ENCODE measurements around the gene TTLL5. TPM values are rescaled to one million over a fixed set of nuclear protein-coding genes. Genes with fewer than 3 reads are reported as not detected.
"Not testable (repeated sequence)": the region's sequence is repeated elsewhere in the genome, so short reads cannot be mapped to it uniquely, and the experiment has no call there.

The TTLL5 gene
- total and polyA plus RNA-seq, 2 of the 13 experiments (the other 11 are each of a cell fraction or from before 2014, with no cell fraction given): 11.8 to 18.8 TPM

DNA sequence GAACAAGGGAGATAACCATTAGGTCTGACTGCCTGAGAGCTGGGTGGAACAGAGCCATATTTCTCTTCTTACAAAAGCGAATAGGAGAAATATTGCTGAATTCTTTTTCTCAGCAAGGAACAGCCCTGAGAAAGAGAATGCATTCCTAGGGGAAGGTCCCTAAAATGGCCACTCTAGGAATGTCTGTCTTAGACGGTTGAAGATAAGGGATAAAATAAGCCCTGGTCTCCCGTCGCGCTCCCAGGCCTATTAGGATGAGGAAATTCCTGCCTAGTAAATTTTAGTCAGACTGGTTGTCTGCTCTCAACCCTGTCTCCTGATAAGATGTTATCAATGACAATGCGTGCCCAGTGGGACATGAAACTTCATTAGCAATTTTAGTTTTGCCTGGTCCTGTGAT lies 34.0 kb downstream of the TTLL5 start:
- POLR2A ChIA-PET; BruUV-seq (replicated peaks); FAIRE-seq; DNase-seq (ENCODE audit: low spot score); H3K9me3 ChIP-seq (ENCODE audit: low read length); H3K79me2 ChIP-seq (ENCODE audit: insufficient read depth, low read length); H3K27ac ChIP-seq (ENCODE audit: extremely low read length, insufficient read depth, low read length); H3K4me2 ChIP-seq (ENCODE audit: low read depth, low read length); ATAC-seq; H3K4me3 ChIP-seq (replicated peaks in 1 of 3; ENCODE audit: insufficient read depth in 1 of 3, low read depth in 2 of 3, low read length in 3 of 3); CTCF ChIA-PET (ENCODE audit: low intra/inter-chr PET ratio, low total read pairs); in situ Hi-C loops (cut with HindIII; ENCODE audit: extremely low pct_ligation_motif_present, low pct_unique_long_range_greater_than_20kb); H3K9ac ChIP-seq (ENCODE audit: insufficient read depth, low read depth, low read length); H2AFZ ChIP-seq (ENCODE audit: low read length); H3K4me1 ChIP-seq (ENCODE audit: insufficient read depth, low read length); H3K27me3 ChIP-seq (ENCODE audit: control insufficient read depth in 1 of 2, insufficient read depth in 2 of 2, low read length in 2 of 2); H4K20me1 ChIP-seq (ENCODE audit: insufficient read depth, low read length); intact Hi-C loops (cut with micrococcal nuclease; ENCODE audit: unreplicated experiment): not testable (repeated sequence)
- H3K36me3 ChIP-seq (replicated peaks in 1 of 2; ENCODE audit: control insufficient read depth in 1 of 2, insufficient read depth in 2 of 2, low read length in 2 of 2): peaks cover 14 to 54% of the 10 kb centered on the region in 2 experiments
- WGBS (ENCODE audit: low lambda C conversion rate): 94% methylated on average over 6 of the region's 6 CpGs

DNA sequence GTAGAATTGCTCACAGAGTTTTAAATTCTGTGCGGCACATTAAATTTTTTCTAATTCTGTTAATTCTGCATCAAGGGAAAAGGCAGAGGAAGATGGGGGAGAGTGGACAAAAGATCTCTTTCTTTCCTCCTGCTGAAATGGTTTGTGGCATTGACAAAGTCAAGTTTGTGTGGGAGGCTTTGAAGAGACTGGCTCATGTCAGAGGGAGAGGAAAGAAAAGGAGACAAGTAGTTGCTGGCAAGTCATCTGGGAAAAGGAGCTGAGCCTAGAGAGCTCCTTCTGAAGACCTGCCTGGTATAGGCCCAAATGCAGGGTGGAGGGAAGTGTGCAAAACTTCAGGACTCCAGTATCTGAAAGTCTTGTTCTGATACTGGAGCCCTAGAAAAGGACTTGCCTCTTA lies 36.3 kb downstream of the TTLL5 start:
- Histone ChIP-seq H3K4me2 (ENCODE audit: low read depth, low read length) (no peak overlapping the region), H3K9me3 (ENCODE audit: low read length) (no peaks in the 10 kb centered on the region), H4K20me1 (ENCODE audit: insufficient read depth, low read length) (no peaks in the 10 kb centered on the region), H3K27me3 (ENCODE audit: control insufficient read depth in 1 of 2, insufficient read depth in 2 of 2, low read length in 2 of 2) (no peaks in the 10 kb centered on the region), H3K9ac (ENCODE audit: insufficient read depth, low read depth, low read length) (no peak overlapping the region), H3K4me3 (replicated peaks in 1 of 3; ENCODE audit: insufficient read depth in 1 of 3, low read depth in 2 of 3, low read length in 3 of 3) (no peak overlapping the region), H3K4me1 (ENCODE audit: insufficient read depth, low read length) (no peaks in the 10 kb centered on the region), H3K36me3 (replicated peaks in 1 of 2; ENCODE audit: control insufficient read depth in 1 of 2, insufficient read depth in 2 of 2, low read length in 2 of 2) (peaks cover 8 to 43% of the 10 kb centered on the region in 2 experiments; a peak in 4 of 5 replicates), H2AFZ (ENCODE audit: low read length) (no peak overlapping the region), H3K79me2 (ENCODE audit: insufficient read depth, low read length) (no peaks in the 10 kb centered on the region), H3K27ac (ENCODE audit: extremely low read length, insufficient read depth, low read length) (no peak overlapping the region)
- 98% methylated on average over 1 of the region's 1 CpG for WGBS (ENCODE audit: low lambda C conversion rate)
- ATAC-seq (no peak), DNase-seq (ENCODE audit: low spot score) (no peak), FAIRE-seq (no peak)
- CTCF ChIA-PET (ENCODE audit: low intra/inter-chr PET ratio, low total read pairs): no interaction called here
- BruUV-seq (replicated peaks): no TSS peak
- in situ Hi-C loops (cut with HindIII; ENCODE audit: extremely low pct_ligation_motif_present, low pct_unique_long_range_greater_than_20kb): no loop called here
- intact Hi-C loops (cut with micrococcal nuclease; ENCODE audit: unreplicated experiment): no loop called here
- POLR2A ChIA-PET: no interaction called here
- TF ChIP-seq ZNF34 (CRISPR knock-in tag; IDR thresholded peaks at IDR 0.05; ENCODE audit: borderline replicate concordance) (no peak), GABPB1 (CRISPR knock-in tag; IDR thresholded peaks at IDR 0.05) (no peak), MXI1 (IDR thresholded peaks at IDR 0.05; ENCODE audit: borderline replicate concordance, low read depth, low read length) (no peak)
